ENCODE measurements around the gene POMGNT2.

Gene POMGNT2

DNA sequence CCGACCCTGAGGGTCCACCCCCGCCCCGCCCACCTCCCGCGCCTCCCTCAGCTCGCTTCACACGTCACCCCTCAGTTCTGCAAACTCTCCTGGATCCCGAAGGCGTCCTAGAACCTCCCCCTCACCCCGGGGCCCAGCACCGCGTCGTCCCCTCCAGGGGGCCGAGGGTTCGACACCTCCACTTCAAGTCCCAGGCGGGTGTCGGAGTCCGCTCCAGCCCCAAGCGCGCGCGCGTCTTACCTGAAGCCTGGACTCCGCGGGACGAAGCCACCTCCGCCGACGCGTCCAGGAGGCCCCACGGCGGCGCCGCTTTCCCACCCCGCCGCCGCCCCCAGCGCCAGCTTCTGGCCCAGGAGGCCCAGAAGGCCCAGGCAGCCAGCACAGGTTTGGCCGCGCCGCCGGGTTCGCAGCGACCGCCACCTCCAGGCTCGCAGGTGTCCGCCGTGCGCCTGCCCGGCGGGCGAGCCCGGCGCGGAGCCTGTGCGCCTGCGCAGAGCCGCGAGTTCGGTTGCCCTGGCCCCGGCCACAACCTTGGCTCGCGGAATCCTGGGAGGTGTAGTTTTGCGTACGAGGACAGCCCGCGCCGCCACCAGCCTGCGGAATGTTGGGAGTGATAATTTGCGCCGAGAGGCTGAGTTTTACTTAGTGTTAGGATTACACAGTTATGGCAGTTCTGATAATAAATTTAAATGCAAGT is at the start of gene POMGNT2:
POMGNT2 (minus strand) TSS at position 484 of the 697 bp plus-strand sequence. CDS start 24,648 bp downstream, outside the sequence.
- DNase-seq: peak; percentile 59

DNA sequence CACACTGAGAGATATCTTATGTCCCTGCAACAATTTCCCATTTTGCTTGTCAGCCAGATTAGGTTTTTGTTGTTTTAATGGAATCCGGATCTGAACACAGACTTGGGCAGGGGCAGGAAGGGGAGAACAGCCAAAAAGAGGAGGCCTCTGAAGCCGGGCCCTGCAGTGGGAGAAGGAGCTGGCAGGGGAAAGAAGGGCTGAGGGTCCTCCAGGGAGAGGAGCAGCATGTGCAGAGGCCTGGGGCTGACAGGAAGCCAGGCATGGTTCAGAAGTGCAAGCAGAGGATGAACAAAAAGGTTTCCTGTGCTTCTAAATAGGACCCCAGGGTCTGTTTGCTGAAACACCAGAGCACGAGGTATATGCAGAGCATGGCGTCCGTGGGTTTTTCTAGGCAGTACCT is 49.1 kb upstream of the POMGNT2 start:
- DNase-seq: no peak

DNA sequence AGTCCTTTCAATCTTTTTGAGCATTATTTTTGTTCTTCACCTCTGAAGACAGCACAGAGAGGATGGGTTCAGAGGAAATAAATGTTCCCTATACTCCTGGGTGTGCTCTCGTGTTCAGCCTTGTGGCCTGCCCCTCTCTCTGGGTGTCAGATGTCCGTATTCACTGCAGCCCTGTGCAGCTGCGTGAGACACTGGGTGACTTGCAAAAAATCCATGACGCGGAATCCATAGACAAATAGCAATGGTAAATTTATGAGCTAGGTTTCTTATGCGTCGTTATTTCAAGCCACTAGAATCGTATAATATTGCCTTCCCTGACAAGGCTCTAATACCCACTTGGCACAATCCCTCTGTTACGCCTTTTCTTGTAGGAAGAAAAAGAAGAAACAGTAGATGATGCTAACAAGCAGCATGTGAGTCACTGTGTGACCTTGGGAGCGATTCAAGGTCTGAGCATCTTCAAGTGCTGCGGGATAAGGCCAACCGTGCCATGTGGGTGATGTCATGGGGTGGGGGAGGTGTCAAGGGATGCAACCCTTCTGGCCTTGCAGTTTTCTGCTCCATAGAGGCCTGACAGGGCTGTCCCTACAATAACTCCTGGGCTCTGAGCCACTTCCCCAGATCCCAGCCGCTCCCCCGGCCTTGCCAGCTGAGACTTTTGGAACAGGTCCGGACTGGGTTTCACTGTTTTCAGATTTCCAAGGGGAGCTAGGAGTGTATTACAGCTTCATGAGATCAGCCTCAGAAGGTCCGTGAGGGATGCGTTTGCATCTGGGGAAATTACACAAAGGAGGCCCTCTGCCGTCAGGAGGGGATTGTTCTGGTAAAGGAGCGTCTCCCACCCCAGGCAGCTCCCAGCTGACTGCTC is 47.6 kb upstream of the POMGNT2 start:
- no peak for DNase-seq

DNA sequence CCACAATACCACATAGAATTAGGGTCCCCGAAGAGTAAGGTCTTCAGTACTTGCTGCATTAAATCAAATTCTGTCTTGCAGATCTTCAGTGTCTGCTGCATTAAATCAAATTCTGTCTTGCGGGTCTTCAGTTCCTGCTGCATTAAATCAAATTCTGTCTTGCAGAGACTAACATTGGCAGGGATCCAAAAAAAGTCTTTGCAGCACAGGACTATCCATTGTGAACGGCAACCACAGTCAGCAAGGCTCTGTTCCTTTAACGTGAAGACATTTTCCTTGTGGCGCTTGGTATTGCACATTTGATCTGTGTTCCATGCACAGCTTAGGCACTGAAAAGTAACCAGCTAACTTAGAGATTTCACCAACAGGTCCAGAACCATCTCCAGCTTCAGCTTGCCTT is 46.8 kb upstream of the POMGNT2 start:
- no peak for DNase-seq

DNA sequence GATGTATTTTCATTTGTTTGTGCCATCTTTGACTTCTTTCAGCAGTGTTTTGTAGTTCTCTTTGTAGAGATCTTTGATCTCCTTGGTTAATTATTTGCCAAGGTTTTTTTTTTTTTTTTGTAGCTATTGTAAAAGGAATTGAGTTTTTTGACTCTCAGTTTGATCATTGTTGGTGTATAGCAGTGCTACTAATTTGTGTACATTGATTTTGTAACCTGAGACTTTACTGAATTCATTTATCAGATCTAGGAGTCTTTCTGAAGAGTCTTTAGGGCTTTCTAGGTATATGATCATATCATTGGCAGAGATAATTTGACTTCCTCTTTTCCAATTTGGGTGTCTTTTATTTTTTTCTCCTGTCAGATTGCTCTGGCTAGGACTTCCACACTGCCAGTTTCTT is 42.2 kb upstream of the POMGNT2 start:
- DNase-seq: no peak

DNA sequence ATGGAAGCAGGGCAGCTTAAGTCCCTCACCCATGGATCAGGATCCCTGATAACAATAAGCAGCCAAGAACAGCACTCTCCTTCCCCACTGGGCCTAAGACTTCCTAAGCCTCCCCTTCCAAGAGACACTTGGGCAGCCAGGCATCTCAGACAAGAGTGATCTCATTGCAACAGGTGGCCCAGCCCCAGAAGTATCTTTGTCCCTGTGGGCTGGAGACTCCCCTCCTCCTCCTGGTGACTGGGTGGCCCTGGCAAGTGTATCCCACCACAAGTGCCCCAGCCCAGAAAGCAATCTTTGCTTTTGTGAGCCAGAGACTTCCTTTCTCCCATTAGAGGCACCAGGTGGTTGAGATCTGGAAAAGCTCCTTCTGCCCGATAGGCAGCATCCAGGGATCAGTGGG is 40.7 kb upstream of the POMGNT2 start:
- no peak for DNase-seq

DNA sequence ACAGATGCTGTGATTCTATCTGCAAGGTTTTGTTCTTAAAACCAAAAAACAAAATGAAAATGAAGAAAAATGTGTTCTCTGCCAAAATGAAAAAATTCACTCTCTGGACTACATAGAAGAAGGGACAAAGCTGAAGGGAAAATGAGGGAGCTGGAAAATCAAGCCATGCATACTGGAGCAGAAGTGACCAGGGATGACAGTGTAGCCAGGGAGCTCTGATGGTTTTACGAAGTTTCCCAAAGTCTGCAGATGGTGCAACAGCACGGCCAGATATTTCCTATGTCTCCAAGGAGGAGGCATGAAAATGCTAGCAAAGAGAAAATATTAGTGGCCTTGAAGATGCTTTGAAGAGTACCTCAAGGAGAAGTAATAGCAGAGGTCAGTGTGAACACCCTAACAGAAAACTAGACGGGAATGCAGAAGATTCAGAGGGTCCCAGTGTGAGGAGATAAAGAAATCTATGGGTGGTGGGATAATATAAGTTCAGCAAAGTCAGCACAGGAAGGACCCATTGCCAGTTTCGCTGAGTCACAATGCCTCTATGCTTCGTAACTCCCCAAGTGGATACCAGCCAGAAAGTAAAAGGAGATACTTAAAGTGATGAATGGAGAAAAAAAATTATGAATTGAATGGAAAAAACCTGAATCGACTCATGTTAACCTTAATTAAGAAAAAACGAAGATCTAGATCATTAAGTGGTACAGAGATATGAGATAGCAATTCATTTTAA is 39.0 kb upstream of the POMGNT2 start:
- no peak for DNase-seq

DNA sequence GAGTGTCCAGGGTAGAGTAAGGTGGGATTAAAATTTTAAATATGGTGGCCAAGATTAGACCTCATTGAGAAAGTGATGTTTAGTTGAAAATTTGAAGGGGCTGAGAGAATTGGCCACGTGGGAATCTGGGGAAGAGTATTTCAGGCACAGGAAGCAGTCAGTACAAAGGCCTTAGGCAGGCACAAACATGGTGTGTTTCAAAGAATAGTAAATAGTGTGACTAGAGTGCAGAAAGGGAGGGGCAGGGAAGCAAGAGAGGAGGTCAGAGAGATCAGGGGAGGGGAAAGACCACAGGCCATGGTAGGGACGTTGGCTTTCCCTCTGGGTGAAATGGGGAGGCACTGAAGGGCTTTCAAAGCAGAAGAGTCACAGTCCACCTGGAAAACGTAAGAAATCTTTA is 36.6 kb upstream of the POMGNT2 start:
- DNase-seq: no peak

DNA sequence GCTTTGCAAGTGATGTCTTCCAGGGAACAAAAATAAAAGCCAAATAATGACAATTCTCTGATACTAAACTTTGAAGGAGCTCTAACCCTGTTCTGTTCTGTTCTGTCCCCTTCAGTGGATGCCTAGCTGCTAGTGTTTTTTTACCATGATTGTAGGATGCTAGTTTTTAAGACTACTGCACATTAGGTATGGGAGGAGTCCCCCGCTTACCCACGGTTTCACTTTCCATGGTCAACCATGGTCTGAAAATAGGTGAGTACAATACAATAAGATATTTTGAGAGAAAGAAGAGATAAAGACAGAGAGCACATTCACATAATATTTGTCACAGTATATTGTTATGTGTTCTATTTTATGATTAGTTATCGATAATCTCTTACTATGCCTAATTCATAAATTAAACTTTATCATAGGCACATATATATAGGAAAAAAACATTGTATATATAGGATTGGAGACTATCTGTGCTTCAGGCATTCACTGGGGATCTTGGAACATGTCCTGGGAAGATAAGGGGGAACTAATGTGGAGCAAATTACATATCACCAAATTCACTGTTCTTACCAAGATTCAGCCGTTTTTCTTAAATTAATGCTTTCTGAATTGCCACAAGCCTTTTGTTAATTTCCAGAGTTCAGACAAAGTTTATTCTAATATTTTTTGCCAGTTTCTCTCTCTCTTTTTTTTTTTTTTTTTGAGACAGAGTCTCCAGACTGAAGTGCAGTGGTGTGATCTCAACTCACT is 32.8 kb upstream of the POMGNT2 start:
- DNase-seq: no peak

DNA sequence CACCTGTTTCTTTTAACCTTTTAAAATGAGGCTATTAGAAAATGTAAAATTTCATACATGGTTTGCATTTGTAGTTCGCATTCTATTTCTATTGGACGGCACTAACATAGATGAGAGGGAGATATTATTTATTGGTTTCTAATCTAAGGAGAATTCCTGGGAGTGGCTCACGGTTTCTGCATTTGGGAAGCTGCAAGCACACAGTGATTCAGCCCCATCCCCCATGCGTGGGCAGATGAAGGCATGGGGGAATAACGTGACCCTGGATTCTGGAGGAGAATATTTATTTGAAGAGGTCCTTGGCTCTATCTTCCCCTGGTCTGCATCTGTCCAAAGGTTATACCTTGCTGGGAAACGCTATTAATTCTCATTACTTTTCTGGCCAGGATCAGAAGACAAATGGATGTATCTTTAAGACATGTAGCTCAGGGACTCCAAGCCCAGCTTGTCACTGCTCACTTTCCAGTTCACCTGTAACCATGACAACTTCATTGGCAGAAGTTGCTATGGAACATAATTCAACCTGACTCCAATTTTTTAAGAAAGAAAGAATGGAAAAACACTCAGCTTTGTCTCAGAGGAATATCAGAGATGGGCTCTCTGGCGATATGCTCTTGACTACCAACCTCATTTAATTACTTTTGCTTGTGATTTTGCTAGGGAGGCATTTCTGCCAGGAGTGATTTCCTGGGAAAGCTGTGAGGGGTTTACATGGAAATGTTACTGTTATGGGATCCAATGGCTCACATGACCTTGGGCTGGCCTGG is 27.2 kb upstream of the POMGNT2 start:
- no peak for DNase-seq

DNA sequence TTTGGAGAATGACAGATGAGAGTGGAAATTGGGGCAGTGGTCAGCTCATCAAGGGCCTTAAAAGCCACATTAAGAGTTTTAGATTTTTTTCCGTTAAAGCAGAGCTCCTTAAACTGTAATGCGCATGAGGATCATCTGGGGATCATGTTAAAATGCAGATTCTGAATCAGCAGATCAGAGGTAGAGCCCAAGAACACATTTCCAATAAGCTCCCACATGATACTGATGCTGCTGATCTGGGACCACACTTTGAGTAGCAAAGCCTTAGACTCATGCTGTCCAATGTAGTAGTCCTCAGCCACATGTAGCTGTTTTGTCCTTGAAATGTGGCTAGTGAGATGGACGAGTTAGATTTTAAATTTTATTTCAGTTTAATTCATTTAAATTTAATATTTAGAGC is 26.3 kb upstream of the POMGNT2 start:
- DNase-seq: no peak

DNA sequence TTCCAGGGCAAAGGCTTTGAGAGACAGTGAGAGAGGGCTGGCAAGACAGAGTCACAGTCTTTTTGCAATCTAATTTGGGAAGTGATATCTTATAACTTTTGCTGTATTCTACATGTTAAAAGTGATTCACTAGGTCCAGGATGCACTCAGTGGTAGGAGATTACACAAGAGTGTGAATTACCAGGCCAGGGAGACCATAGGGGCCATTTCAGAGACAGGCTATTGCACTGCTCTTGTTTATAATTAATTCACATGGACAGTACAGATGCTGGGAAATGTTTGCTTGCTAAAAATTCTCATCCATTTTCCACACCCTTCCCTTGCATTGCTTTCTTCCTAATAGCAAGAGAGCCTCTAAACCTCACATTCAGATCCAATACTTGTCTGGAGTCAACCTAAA is 22.6 kb upstream of the POMGNT2 start:
- DNase-seq: no peak

DNA sequence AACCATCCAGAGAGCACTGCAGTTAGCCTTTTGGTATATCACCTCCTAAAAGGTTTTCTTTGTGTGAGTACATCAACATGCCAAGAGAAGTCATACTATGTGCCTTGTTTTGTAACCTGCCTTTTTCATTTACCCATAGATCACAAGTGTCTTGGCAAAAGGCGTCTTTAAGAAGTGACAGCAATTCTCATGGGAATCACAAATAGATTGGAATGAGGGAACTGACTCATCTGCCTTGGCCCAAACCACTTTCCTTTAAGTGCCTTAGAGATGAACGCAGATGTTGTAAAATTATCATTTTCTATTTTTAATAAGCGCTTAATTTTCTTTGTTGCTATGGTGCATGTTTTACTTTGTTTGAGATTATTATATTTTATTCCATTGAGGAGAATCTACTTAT is 20.7 kb upstream of the POMGNT2 start:
- DNase-seq: no peak

DNA sequence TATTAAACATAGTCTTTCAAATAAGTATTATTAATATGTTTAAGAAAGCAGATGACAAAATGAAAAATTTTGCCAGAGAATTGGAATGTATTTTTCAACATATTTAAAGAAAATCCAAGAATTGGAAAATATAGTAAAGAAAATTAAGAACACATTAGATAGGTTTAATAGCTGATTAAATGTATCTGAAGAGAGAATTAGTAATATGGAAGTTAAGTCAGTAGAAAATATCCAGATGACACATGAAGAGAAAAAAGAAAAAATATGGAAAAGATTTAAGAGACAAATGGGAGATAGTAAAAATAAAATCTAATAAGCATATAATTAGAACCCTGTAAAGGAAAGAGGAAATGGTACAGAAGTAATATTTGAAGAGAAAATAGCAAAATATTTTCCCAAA is 18.0 kb upstream of the POMGNT2 start:
- no peak for DNase-seq

DNA sequence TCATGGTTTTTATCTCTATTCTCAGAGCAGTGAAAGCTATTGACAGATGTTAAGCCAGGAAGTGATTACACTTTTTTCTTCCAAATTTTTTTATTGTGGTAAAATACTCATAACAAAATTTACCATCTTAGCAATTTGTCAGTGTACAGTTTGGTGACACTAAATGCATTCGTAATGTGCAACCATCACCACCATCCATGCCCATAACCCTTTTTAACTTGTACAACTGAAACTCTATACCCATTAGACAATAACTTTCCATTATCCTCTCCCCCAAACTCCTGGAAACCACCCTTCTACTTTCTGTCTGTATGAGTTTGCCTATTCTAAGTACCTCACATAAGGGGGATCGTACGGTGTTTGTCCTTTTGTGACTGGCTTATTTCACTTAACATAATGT is 15.1 kb upstream of the POMGNT2 start:
- no peak for DNase-seq

DNA sequence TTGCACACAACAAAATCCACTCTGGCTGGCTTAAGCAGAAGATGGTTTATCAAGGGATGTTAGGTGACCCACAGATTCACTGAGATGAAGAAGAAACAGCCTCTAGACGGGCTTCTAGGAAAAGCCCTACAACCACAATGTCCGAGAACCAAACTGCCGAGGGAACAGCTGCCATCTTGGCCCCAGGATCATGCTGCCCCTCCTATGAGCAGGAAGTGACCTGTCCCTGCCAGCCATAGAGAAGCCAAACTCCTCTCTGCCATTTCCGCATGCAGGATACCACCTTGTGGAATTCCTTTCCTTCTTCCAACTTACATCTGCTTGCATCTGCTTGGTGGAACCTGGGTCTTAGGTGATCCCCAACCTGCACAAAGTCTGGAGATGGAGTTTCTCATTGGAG is 11.4 kb upstream of the POMGNT2 start:
- no peak for DNase-seq

DNA sequence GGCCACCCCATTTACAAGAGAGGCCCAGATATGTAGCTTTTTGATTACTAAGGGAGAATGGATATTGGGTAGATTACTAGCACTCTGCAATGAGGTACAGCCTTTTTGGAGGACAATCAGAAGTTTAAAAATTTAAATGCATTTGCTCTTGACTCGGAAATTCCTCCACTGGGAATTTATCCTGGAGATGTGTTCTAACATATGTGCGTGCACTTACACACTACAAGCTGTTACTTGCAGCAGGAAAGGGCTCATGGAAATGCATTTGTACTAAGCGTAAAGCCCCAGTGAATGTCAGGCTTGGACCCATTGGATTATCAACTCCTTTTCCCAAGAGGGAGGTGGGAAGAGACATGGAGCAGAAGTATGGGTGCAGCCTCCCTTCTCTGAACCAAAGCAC is 7.8 kb upstream of the POMGNT2 start:
- no peak for DNase-seq

DNA sequence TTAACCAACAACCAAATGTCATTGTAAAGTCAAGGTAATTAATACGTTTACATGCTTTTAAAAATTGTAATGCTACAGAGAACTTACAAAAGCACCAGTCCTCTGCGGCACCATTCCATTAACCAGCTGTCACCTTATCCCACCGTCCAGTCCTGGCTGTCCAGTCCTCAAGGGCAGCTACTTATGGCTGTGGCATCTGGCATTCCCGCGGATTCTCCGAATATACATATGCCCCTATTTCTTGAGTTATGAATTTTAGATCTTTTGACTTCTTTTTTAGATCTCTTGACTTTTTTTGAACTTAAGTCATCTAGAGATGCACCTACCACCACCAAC is 382 bp upstream of the POMGNT2 start:
- peak; percentile 42 for DNase-seq

DNA sequence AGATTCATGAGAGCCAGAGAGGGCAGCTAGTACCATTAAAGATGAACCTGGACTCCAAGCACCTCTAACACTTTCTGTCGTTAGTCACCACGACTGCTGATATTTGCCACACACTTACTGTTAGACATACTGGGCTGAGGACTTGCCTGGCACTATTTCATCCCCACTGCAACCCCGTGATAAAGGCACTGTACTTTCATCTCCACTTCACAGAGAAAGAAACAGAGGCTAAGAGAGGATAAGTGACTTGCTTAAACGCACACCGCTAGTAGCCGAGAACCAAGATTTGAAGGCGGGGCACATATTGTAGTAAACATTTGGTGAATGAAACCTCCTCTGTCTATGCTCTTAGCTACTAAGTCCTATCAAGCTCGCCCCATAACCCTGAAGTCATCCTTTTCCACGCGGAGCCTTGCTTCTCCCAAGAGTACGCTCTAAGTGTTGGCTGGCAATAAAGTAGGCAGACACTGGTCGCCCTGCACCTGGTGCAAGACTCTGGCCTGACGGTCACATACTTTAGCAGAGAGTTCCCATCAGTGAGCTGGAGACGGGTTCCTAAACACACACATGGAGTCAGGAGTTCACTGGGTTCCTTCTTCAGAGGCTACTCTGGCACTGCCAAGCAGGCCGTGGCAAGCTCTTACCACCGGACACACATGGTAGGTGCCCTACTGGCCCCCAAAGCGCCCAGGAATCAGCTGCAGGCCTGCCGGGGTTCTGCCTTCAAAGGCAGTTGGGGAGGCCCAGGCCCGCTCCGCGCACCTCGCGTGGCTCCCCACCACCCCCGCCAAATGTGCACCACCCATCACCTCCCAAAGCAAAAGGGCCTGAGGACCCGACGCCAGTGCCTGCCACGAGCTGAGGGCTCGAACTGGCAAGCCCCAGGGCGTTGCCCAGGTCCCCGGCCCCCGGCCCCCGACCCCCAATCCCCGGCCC is 951 bp downstream of the POMGNT2 start:
- no peak for DNase-seq

DNA sequence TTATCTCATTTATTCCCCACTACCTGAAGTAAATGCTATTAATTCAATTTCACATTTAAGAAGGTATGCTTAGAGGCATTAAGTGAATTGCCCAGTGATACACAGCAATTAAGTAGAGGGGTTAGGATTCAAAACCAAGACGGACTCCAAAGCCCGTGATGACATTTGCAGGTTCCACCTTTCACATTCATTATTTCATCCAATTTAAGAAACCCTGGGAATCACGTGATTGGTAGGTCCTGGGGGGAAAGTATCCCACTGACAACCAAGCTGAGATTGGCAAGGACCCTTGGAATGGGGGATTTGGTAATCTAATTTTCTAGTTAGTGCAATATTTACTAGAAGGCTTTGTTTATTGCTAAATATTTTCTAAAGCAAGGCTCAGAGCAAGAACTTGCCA is 1.8 kb downstream of the POMGNT2 start:
- no peak for DNase-seq

DNA sequence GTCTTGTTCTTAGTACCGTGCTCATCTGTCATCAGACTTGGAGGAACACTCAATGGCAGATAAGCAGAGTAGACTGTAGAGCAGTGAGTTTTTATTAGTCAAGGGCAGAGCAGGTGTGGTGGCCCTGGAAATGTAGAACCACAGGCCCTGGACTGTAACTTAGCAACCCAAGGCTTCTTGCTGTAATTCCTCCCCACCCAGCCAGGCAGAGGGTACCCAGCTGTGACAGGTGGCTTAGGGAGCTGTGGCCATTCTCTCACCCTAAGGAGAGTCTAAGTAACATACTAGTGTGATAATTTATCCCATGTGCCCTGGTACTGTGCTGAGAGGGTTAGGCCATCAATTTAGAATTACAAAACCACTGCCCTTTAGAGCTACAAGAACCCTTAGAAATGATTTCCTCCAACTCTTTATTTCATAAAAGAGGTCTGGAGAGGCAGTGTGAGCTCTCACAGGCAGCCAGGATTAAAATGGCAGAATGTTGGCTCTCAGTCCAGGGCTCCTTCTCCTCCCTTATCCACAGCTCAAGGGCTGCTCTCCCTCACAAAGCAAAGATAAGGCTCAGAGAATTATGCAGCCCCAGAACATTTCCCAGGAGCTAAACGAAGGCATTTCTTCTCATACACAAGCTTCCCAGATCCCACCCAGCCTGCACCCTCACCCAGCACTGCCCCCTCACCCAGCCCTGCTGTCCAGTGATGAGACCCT is 3.0 kb downstream of the POMGNT2 start:
- DNase-seq: no peak

All from DMS 273 treated with DMSO at 0.1 percent for 48 hours (cell line).